Activated CD4-positive, alpha-beta T cell treated with anti-CD3 and anti-CD28 coated beads, Interleukin-2, Interleukin-6, amounts not matched to agents 100 ng/mL and 50 ng/mL, durations not matched to agents 16 hours and 8 hours (primary cell): ENCODE results near the gene PPP1R18.
A peak's percentile ranks its signal among the peaks of the same experiment; 100 is the strongest.
"Not testable (repeated sequence)": the region's sequence is repeated elsewhere in the genome, so short reads cannot be mapped to it uniquely, and the experiment has no call there.

ENCODE experiments used
- DNase-seq: peaks from one replicate; pipeline ENCODE4 v3.0.0-alpha.2; 2020

Gene PPP1R18

DNA sequence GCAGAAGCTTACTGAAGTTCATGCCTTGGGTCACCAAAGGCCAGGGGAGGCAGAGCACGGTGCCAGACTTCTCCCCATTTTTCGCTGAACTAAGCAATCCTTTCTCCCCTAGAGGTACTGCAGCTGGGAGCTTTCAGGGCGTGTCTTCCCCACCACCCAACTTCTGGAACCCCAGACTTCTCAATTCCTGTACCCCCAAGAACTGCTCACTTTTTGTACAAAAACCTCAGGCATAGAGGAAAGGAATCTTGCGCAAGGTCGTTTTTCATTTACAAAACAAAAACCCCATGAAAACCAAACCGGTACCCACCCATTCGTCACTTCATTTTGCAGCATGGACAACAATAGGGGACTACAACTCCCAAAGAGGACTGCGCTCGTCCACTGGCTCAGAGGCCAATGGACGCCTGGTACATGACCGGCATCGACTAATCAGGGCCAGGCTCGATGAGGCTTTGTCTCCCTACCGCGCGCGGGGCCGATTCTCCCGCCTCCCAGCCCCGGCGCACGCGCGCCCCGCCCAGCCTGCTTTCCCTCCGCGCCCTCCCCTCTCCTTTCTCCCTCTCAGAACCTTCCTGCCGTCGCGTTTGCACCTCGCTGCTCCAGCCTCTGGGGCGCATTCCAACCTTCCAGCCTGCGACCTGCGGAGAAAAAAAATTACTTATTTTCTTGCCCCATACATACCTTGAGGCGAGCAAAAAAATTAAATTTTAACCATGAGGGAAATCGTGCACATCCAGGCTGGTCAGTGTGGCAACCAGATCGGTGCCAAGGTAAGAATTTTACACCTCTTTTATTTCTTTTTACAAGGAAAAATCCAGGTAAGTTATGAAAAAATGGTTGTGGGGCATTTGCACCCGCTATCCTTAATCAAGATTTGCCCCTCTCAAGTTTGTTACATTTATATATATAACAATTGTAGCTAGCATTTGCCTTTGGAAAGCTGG lies 33.6 kb upstream of the PPP1R18 start, which contains the start of gene TUBB:
TUBB (plus strand) TSS at position 562 of the 947 bp plus-strand sequence; CDS start at position 717, 155 bp downstream.
- peak; percentile 98 for DNase-seq

- DNase-seq, result no peak
These were observed 32.9 kb upstream of the PPP1R18 start for GRCh38 chr6:30719356-30719755.

- not testable (repeated sequence) for DNase-seq
These were observed 31.6 kb upstream of the PPP1R18 start for GRCh38 chr6:30717845-30718720.

- DNase-seq, result peak; percentile 100
These were observed 30.8 kb upstream of the PPP1R18 start, which contains the start of gene MDC1 for GRCh38 chr6:30717129-30717844. TSS of gene MDC1 (minus strand) at chr6:30717281. CDS start at chr6:30715175, 2,106 bp downstream.

DNA sequence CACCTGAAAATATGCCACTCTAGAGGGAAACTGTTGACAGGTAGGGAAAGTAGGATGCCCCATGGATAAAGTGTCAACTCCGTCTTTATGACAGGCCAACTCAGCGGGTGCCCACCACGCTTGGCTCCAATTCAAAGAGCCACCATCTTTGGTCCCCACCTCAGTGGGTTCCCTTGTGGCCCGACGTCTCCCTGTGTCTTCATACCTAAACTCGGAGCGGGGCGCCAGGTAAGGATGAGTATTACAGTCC lies 30.4 kb upstream of the PPP1R18 start:
- no peak for DNase-seq

GRCh38 chr6:30714263-30714662 lies 27.8 kb upstream of the PPP1R18 start:
- no peak for DNase-seq

DNA sequence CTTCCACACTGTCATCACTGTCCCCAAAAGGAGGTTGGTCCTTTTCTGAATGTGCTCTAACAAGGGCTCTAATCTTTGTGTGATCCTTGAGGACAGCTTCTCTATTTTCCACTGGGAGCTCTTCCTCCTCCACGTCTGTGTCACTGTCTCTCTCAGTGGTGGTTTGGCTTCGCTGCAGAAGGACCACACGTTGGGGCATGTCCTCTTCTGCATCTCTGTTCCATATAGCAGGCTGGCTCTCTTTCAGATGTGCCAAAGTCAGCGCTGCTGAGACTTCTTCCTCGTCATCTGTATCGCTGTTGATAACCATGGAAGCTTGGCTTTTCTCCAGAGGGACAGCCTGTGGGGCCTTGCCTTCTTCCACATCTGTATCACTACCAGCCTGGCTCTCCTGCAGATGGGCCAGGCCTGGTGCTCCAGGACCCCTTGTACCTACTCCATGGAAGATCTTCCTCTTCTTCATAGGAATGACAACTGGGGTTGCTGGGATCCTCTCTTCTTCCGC lies 26.0 kb upstream of the PPP1R18 start:
- no peak for DNase-seq

DNA sequence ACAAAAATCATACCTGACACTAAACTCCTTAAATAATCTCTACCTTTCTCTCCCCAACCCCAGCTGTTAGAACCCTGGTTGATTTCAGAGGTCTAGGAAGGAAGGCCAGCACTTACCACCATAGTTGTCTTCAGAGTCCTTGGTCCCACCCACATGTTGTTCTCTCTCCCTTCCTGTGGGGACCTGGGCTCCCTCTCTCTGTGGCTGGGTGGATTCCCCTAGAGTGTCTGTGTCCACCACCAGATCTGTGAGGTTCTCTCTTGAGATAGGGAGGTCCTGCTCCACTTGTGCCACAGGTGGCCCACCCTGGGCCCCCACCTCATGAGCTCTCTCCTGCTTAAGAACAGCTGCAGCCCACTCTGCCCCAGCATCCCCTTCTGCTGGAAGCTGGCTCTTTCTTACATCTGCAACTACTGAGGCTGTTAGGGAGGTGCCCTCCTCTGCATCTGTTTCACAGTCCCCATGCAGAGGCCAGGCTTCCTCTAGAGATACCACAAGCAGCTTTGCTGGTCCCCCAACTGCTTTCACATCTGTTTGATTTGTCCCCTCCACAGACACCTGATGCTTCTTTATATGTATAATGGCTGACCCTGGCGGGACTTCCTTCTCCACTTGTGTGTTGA lies 25.4 kb upstream of the PPP1R18 start:
- DNase-seq, result no peak

DNA sequence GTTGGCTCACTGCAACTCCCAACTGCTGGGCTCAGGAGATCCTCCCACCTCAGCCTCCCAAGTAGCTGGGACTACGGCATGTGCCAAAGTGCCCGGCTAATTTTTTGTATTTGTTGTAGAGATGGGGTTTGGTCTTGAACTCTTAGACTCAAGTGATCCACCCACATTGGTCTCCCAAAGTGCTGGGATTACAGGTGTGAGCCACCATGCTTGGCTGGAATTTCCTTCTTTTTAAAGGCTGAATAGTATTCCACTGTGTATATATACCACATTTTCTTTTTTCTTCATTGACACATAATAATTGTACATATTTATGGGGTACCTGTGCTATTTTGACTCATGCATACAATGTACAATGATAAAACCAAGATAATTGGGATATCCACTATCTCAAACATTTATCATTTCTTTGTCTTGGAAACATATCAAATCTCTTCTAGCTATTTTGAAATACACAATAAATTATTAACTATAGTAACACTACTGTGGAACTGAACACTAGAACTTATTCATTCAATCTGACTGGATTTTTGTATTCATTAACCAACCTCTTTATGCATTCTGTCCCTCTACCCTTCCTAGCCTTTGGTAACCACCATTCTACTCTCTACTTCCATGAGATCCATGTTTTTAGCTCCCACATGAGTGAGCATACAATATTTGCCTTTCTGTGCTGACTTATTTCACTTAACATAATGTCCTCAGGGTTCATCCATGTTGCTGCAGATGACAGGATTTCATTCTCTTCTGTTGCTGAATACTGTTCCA lies 22.8 kb upstream of the PPP1R18 start:
- DNase-seq, result no peak

DNA sequence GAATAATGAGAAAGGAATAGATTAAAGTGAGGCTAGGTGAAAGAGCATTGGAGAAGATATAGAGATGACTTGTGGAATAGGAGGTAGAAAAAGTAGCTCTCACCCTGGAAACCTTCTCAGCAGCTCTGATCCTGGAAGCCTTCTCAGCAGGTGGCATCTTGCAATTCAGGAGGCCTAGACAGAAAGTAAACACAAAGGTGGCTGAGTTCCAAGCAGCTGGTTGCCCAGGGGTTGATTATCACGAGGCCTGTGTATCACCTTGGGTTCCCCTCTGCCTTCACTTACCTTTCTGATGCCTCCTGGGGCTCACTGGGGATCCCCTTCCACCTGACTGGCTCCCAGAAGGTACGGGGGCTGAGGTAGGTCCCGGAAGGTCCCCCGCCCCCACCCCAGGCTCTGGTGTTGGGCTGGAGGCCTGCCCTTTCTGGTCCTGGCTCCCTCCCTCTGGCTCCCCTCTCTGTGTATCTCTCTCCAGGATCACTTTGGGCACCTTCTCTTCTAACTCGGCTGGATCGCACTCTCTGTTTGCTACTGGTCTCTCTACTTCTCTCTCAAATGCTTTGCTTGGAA lies 20.9 kb upstream of the PPP1R18 start:
- DNase-seq, result no peak

- DNase-seq, result no peak
These were observed 19.2 kb upstream of the PPP1R18 start for GRCh38 chr6:30705620-30706019.

GRCh38 chr6:30703821-30704220 lies 17.4 kb upstream of the PPP1R18 start:
- DNase-seq, result no peak

GRCh38 chr6:30703011-30703410 lies 16.6 kb upstream of the PPP1R18 start:
- no peak for DNase-seq

- no peak for DNase-seq
These were observed 13.9 kb upstream of the PPP1R18 start for GRCh38 chr6:30700340-30700739.

- DNase-seq, result no peak
These were observed 10.0 kb upstream of the PPP1R18 start for GRCh38 chr6:30696432-30696831.

DNA sequence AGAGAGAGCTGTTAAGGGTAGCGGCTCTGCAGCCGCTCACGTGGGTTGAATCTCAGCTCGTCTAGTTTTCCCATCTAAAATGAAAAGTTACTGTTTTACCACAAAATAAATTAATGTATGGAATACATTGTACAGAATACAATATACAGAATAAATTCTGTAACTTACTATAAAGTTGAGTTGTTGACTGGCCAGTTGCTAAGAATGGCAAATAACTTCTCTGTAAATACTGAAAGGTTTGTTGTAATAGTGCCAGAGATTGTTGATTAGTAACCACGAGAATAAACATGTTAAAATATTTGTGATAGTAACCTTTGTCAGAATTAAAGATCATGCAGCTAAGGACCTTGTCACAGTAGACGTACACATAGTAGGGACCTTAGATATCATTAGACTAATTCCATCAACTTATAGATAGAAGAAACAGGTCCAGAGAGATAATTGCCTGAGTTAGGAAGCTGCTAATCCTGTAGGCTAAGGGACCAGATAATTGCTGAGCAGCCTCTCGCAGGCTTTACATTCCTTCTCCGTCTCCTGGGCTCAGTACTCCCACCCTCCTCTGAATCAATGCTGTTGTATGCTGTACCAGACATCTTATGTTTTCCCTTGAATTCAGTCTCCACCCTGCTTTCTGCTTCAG lies 4.9 kb upstream of the PPP1R18 start:
- DNase-seq, result no peak

- peak; percentile 86 for DNase-seq
These were observed 4.2 kb upstream of the PPP1R18 start, which contains the start of gene NRM for GRCh38 chr6:30690403-30691207. TSS of gene NRM (minus strand) at chr6:30690984. CDS start at chr6:30690974, 10 bp downstream.

GRCh38 chr6:30689985-30690384 lies 3.5 kb upstream of the PPP1R18 start:
- DNase-seq, result no peak

DNA sequence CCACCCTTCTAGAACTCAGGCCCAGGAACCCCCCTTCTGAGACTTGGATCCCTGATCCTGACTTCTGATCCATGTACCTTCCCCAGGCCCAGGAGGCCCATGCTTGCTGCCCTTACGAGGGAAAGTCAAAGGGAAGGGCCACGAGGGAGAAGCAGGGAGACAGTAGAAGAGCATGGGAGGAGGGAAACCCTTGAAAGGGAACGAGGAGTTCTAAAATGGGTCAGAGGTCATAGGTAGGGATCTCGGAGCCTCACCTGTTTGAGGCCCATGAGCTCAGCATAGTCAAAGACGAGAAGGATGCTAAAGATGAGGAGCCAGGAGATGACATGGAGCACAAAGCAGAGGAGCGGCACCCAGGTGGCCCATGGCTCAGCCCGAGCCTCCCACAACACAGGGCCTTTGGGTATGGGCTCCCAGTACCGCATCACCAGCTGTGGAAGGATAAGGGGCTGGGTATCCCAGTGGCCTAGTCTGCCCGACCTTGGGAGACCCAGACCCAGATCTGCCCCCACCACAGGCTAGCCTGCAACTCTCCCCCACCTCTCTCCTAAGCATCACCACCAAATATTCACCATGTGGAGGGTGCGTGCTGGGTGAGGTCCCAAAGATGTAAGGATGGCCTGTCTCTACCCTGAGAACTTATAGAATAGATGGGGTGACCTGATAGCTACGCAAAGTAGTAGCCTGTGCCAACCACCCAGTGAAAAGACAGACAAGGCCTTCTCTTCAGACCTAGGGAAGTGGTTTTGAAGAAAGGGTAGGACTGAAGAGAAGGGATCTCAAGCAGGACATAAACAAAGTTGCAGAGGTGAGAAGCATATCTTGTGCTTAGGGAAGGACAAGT lies 2.8 kb upstream of the PPP1R18 start:
- no peak for DNase-seq
